Caco-2 (cell line): ENCODE measurements around the gene TXNL4B. TPM values are rescaled to one million over a fixed set of nuclear protein-coding genes. Genes with fewer than 3 reads are reported as not detected.

ENCODE experiments used
- BruUV-seq: library from RNA; stranded (reverse); fragments of 400-500 nt; replicated peaks from 2 replicates; lab custom pipeline; 2021; lab: Mats Ljungman, UMichigan
- CTCF ChIA-PET: fragments of 300-600 bp; sonication (Branson Sonifier 250); formaldehyde crosslinking; loops from one replicate; lab custom pipeline; 2022; ENCODE audit warnings: antibody characterized with exemption; lab: Charles Lee
- POLR2A ChIA-PET: fragments of 300-600 bp; sonication (Branson Sonifier 250); formaldehyde crosslinking; loops from one replicate; lab custom pipeline; 2022; ENCODE audit warnings: antibody characterized with exemption; lab: Charles Lee
- DNase-seq, 2 experiments: peaks; one replicate each; pipeline versions ENCODE4 v3.0.0 to v3.0.0-alpha.2; 2020 to 2022
- H3K27me3 ChIP-seq: replicated peaks from 2 replicates; pipeline ENCODE4 v1.6.0; 2011; ENCODE audit warnings: low read length; ENCODE audit not compliant: control insufficient read depth, insufficient read depth
- H3K36me3 ChIP-seq: 2 replicates; pipeline ENCODE4 v1.5.1; 2011; ENCODE audit warnings: low read length; ENCODE audit not compliant: control insufficient read depth, insufficient read depth
- H3K4me1 ChIP-seq: fragments of 250-450 bp; sonication (Bioruptor Pico); 2 replicates; pipeline ENCODE4 v1.5.1; 2020; ENCODE audit warnings: mild to moderate bottlenecking
- H3K4me3 ChIP-seq: 2 replicates; pipeline ENCODE4 v1.5.1; 2011; ENCODE audit warnings: low read depth, mild to moderate bottlenecking, control low read depth, low read length
- H3K9me3 ChIP-seq: fragments of 250-450 bp; sonication (Bioruptor Pico); 2 replicates; pipeline ENCODE4 v1.5.1; 2020; ENCODE audit warnings: mild to moderate bottlenecking, moderate library complexity
- H3K27ac Mint-ChIP-seq: one replicate; pipeline ENCODE4 v1.8.0; 2022; ENCODE audit warnings: mixed read lengths; ENCODE audit not compliant: unreplicated experiment
- H3K27me3 Mint-ChIP-seq: one replicate; pipeline ENCODE4 v1.8.0; 2022; ENCODE audit warnings: mixed read lengths; ENCODE audit not compliant: insufficient read depth, unreplicated experiment
- H3K36me3 Mint-ChIP-seq: one replicate; pipeline ENCODE4 v1.8.0; 2022; ENCODE audit warnings: mild to moderate bottlenecking, mixed read lengths; ENCODE audit not compliant: insufficient read depth, unreplicated experiment
- H3K4me1 Mint-ChIP-seq: one replicate; pipeline ENCODE4 v1.8.0; 2022; ENCODE audit warnings: low read depth, mixed read lengths; ENCODE audit not compliant: unreplicated experiment
- H3K4me3 Mint-ChIP-seq: one replicate; pipeline ENCODE4 v1.8.0; 2022; ENCODE audit warnings: mild to moderate bottlenecking, moderate library complexity, mixed read lengths; ENCODE audit not compliant: unreplicated experiment
- H3K9me3 Mint-ChIP-seq: one replicate; pipeline ENCODE4 v1.8.0; 2022; ENCODE audit warnings: mixed read lengths; ENCODE audit not compliant: unreplicated experiment
- intact Hi-C: fragments of 100-400 bp; cut with micrococcal nuclease; formaldehyde crosslinking; loops from one replicate; pipeline ENCODE4 v1.10.0; 2022; ENCODE audit not compliant: unreplicated experiment
- total RNA-seq: library from RNA; stranded (reverse); gene quantifications from 2 replicates; pipeline ENCODE4 v1.2.3, GENCODE V29; 2022
- TF ChIP-seq, protein P1 (sequence below), 2 experiments: fragments of 200-600 bp in 1 of 2; IDR thresholded peaks; 1 replicate in 1 of 2; 2 replicates in 1 of 2; pipeline versions ENCODE4 v1.5.1 to v1.8.0; 2011 to 2022; ENCODE audit warnings: antibody characterized with exemption in 1 of 2, control low read depth in 1 of 2, inconsistent platforms in 1 of 2, low read depth in 1 of 2, low read length in 1 of 2, mild to moderate bottlenecking in 1 of 2, moderate library complexity in 1 of 2; ENCODE audit not compliant: insufficient read depth in 1 of 2, severe bottlenecking in 1 of 2, unreplicated experiment in 1 of 2

The TXNL4B gene
- total RNA-seq, 1 experiment from 2014 or later: 17.9 TPM

DNA sequence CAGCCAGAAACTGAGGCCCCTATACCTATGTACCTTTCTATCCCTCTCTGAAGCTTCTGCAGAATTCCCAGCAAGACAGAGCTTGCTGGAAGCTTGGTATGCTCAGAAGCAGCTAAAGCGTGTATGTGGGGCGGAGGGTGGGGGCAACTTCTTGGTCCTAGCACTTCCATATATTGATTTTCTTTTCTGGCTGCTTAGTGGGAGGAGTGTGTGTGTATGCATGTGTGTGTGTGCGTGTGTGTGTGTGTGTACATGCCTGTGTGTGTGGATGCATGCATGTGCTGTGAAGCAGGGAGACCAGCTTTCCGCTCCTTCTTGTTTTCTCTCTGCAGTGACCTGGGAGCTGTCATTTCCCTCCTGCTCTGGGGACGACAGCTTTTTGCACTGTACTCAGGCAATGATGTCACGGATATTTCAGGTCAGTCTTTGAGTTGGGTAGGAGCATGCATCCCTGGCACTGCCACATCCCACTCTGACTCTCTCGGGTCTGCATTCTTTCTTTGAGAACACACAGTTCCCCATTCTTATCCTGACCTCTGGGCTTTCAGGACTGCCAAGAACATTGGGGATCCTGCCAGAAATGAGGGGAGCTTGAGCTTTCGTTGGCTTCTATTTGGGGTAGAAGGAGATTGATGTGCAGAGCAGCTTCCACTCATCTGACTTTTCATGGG is 19.7 kb downstream of the TXNL4B start:
- intact Hi-C loops: no loop called here
- Mint-ChIP-seq H3K27ac (no peak overlapping the region), H3K36me3 (no peaks in the 10 kb centered on the region), H3K4me1 (peaks cover 7% of the 10 kb centered on the region), H3K9me3 (no peaks in the 10 kb centered on the region), H3K4me3 (no peak overlapping the region), H3K27me3 (no peaks in the 10 kb centered on the region)
- TF ChIP-seq, protein P1, sequence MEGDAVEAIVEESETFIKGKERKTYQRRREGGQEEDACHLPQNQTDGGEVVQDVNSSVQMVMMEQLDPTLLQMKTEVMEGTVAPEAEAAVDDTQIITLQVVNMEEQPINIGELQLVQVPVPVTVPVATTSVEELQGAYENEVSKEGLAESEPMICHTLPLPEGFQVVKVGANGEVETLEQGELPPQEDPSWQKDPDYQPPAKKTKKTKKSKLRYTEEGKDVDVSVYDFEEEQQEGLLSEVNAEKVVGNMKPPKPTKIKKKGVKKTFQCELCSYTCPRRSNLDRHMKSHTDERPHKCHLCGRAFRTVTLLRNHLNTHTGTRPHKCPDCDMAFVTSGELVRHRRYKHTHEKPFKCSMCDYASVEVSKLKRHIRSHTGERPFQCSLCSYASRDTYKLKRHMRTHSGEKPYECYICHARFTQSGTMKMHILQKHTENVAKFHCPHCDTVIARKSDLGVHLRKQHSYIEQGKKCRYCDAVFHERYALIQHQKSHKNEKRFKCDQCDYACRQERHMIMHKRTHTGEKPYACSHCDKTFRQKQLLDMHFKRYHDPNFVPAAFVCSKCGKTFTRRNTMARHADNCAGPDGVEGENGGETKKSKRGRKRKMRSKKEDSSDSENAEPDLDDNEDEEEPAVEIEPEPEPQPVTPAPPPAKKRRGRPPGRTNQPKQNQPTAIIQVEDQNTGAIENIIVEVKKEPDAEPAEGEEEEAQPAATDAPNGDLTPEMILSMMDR (IDR thresholded peaks at IDR 0.05; ENCODE audit: insufficient read depth in 1 of 2, low read depth in 1 of 2, low read length in 1 of 2, severe bottlenecking in 1 of 2, unreplicated experiment in 1 of 2): no peak
- Histone ChIP-seq H3K4me1 (no peaks in the 10 kb centered on the region), H3K4me3 (no peak overlapping the region), H3K9me3 (no peaks in the 10 kb centered on the region), H3K36me3 (no peaks in the 10 kb centered on the region), H3K27me3 (no peaks in the 10 kb centered on the region)
- ChIA-PET POLR2A (interaction anchor here (1.3 kb wide), 1 partner anchor 20 kb away, joined by 4 read pairs; the partner anchor contains the start of genes DHX38 and TXNL4B), CTCF (no interaction called here)
- no peak for DNase-seq
- BruUV-seq: no TSS peak

DNA sequence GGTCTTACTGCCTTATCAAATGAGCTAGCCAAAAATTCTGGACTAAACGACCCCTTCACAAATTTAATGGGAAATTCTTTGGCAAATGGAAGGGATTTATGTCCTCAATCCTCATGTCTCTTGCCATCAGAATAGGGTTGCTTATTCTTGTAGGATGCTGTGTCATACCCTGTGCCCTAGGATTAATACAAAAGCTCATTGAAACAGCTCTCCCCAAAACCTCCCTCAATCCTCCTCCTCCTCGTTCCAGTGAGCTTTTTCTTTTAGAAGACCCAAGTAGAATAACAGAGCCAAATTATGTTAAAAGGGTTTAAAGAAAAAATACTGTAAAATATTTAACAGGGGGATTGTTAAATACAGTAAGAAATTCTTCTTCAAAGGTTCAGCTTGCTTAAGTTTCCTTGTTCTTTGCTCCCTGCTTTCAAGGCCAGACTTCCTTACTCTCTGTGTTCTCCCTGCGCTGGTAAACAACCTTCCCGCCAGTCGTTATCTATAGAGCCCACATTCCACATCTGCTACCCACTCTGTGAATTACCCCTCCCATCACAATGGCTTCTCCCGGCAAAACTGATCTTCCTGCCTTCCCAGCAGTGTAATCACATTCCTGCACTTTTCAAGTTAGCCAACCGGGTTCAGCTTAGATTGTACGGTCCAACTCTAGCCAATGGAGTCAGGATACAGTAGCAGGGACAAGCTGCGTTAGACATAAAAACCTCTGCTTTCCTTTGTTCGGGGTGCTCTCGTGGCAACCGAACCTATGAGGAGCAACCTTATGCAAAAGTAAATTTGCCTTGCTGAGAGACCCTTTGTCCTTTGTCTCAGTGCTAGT is 20.7 kb downstream of the TXNL4B start:
- POLR2A ChIA-PET: interaction anchor here (1.3 kb wide), 1 partner anchor 21 kb away, joined by 4 read pairs; the partner anchor contains the start of genes DHX38 and TXNL4B
- H3K4me3 ChIP-seq: no peak overlapping the region
- Mint-ChIP-seq H3K27me3 (no peaks in the 10 kb centered on the region), H3K9me3 (no peaks in the 10 kb centered on the region), H3K4me3 (no peak overlapping the region), H3K27ac (peak overlapping the region; percentile 34), H3K4me1 (peaks cover 7% of the 10 kb centered on the region), H3K36me3 (no peaks in the 10 kb centered on the region)
- no TSS peak for BruUV-seq
- TF ChIP-seq, protein P1 (IDR thresholded peaks at IDR 0.05; ENCODE audit: insufficient read depth in 1 of 2, low read depth in 1 of 2, low read length in 1 of 2, severe bottlenecking in 1 of 2, unreplicated experiment in 1 of 2): no peak
- H3K27me3 ChIP-seq: no peaks in the 10 kb centered on the region
- intact Hi-C loops: no loop called here
- H3K9me3 ChIP-seq: no peaks in the 10 kb centered on the region
- DNase-seq: peak; percentile 39 to 49
- CTCF ChIA-PET: interaction anchor here (0.6 to 0.7 kb wide), 2 partner anchors 32 to 199 kb away, joined by 3 to 4 read pairs; no protein-coding TSS in a partner anchor
- no peaks in the 10 kb centered on the region for H3K4me1 ChIP-seq
- no peaks in the 10 kb centered on the region for H3K36me3 ChIP-seq

DNA sequence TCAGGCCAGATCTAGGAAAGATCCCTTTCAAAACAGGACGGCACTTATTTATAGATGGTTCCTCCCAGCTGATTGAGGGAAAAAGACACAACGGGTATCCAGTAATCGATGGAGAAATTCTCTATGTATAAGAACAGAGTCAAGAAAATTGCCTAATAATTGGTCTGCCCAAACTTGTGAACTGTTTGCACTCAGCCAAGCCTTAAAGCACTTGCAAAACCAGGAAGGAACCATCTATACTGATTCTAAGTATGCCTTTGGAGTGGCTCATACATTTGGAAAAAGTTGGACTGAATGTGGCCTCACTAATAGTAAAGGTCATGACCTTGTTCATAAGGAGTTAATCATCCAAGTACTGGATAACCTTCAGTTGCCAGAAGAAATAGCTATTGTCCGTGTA is 24.5 kb downstream of the TXNL4B start:
- H3K9me3 ChIP-seq: no peaks in the 10 kb centered on the region
- no peaks in the 10 kb centered on the region for H3K36me3 Mint-ChIP-seq
- no peak for DNase-seq
- POLR2A ChIA-PET: no interaction called here
- CTCF ChIA-PET: interaction anchor here (0.7 to 1.2 kb wide), 3 partner anchors 9 to 1261 kb away, joined by 3 to 4 read pairs (median 3); partner anchors contain the start of genes DHX38 and TXNL4B
- H3K4me3 ChIP-seq: no peak overlapping the region
- no peak overlapping the region for H3K4me3 Mint-ChIP-seq
- H3K36me3 ChIP-seq: no peaks in the 10 kb centered on the region
- no peaks in the 10 kb centered on the region for H3K27me3 ChIP-seq
- intact Hi-C loops: no loop called here
- no peaks in the 10 kb centered on the region for H3K9me3 Mint-ChIP-seq
- peaks cover 7% of the 10 kb centered on the region for H3K4me1 Mint-ChIP-seq
- H3K27me3 Mint-ChIP-seq: no peaks in the 10 kb centered on the region
- no peaks in the 10 kb centered on the region for H3K4me1 ChIP-seq
- TF ChIP-seq, protein P1 (IDR thresholded peaks at IDR 0.05; ENCODE audit: insufficient read depth in 1 of 2, low read depth in 1 of 2, low read length in 1 of 2, severe bottlenecking in 1 of 2, unreplicated experiment in 1 of 2): no peak
- no TSS peak for BruUV-seq
- no peak overlapping the region for H3K27ac Mint-ChIP-seq
